ENCODE results near the gene AAK1.

AAK1 gene

GRCh38 chr2:69464575-69464974 lies 179.0 kb downstream of the AAK1 start:
- no peak overlapping the region for H3K4me3 ChIP-seq (ENCODE audit: low read depth, low read length)
- peaks cover 3% of the 10 kb centered on the region for H3K36me3 ChIP-seq (replicated peaks)
- in situ Hi-C loops (cut with HindIII; ENCODE audit: low pct_ligation_motif_present, low sequenced_read_pairs), result no loop called here
- no peaks in the 10 kb centered on the region for H3K27me3 ChIP-seq (replicated peaks)
- no peak for TF ChIP-seq CTCF (IDR thresholded peaks at IDR 0.05; ENCODE audit: low read depth, low read length, missing control alignments)
- DNase-seq, result peak; percentile 74
- peak overlapping the region; percentile 12 for H3K27ac ChIP-seq

GRCh38 chr2:69462780-69463179 lies 180.8 kb downstream of the AAK1 start:
- no peak for TF ChIP-seq CTCF (IDR thresholded peaks at IDR 0.05; ENCODE audit: low read depth, low read length, missing control alignments)
- in situ Hi-C loops (cut with HindIII; ENCODE audit: low pct_ligation_motif_present, low sequenced_read_pairs), result no loop called here
- Histone ChIP-seq H3K4me3 (ENCODE audit: low read depth, low read length) (no peak overlapping the region), H3K27ac (no peak overlapping the region), H3K27me3 (replicated peaks) (no peaks in the 10 kb centered on the region), H3K36me3 (replicated peaks) (peaks cover 3% of the 10 kb centered on the region)
- DNase-seq, result no peak

- Histone ChIP-seq H3K36me3 (replicated peaks) (peaks cover 3% of the 10 kb centered on the region), H3K4me3 (ENCODE audit: low read depth, low read length) (no peak overlapping the region), H3K27ac (no peak overlapping the region), H3K27me3 (replicated peaks) (no peaks in the 10 kb centered on the region)
- no peak for TF ChIP-seq CTCF (IDR thresholded peaks at IDR 0.05; ENCODE audit: low read depth, low read length, missing control alignments)
- in situ Hi-C loops (cut with HindIII; ENCODE audit: low pct_ligation_motif_present, low sequenced_read_pairs), result no loop called here
- no peak for DNase-seq
These were observed 182.1 kb downstream of the AAK1 start for GRCh38 chr2:69461404-69461803.

GRCh38 chr2:69459936-69460335 lies 183.6 kb downstream of the AAK1 start:
- TF ChIP-seq CTCF (IDR thresholded peaks at IDR 0.05; ENCODE audit: low read depth, low read length, missing control alignments), result no peak
- H3K27me3 ChIP-seq (replicated peaks), result no peaks in the 10 kb centered on the region
- H3K36me3 ChIP-seq (replicated peaks), result peaks cover 2% of the 10 kb centered on the region
- no peak for DNase-seq
- H3K4me3 ChIP-seq (ENCODE audit: low read depth, low read length), result no peak overlapping the region
- in situ Hi-C loops (cut with HindIII; ENCODE audit: low pct_ligation_motif_present, low sequenced_read_pairs), result no loop called here
- H3K27ac ChIP-seq, result no peak overlapping the region

- no peaks in the 10 kb centered on the region for H3K36me3 ChIP-seq (replicated peaks)
- H3K4me3 ChIP-seq (ENCODE audit: low read depth, low read length), result no peak overlapping the region
- in situ Hi-C loops (cut with HindIII; ENCODE audit: low pct_ligation_motif_present, low sequenced_read_pairs), result no loop called here
- H3K27ac ChIP-seq, result no peak overlapping the region
- TF ChIP-seq CTCF (IDR thresholded peaks at IDR 0.05; ENCODE audit: low read depth, low read length, missing control alignments), result no peak
- no peak for DNase-seq
- H3K27me3 ChIP-seq (replicated peaks), result no peaks in the 10 kb centered on the region
These were observed 186.5 kb downstream of the AAK1 start for GRCh38 chr2:69456950-69457445.

- no peak overlapping the region for H3K27ac ChIP-seq
- H3K4me3 ChIP-seq (ENCODE audit: low read depth, low read length), result no peak overlapping the region
- H3K27me3 ChIP-seq (replicated peaks), result no peaks in the 10 kb centered on the region
- DNase-seq, result no peak
- no peak for TF ChIP-seq CTCF (IDR thresholded peaks at IDR 0.05; ENCODE audit: low read depth, low read length, missing control alignments)
- H3K36me3 ChIP-seq (replicated peaks), result no peaks in the 10 kb centered on the region
- in situ Hi-C loops (cut with HindIII; ENCODE audit: low pct_ligation_motif_present, low sequenced_read_pairs), result no loop called here
These were observed 187.4 kb downstream of the AAK1 start for GRCh38 chr2:69456154-69456553.
